HEK293 (cell line): ENCODE results near the gene LIPK.

Source experiments
- CTCF ChIA-PET: fragments of 350-600 bp; formaldehyde crosslinking; extraction: SDS; loops from one replicate; lab custom pipeline; 2021; ENCODE audit warnings: antibody characterized with exemption; lab: Yijun Ruan, JAX
- POLR2A ChIA-PET: fragments of 300-600 bp; formaldehyde crosslinking; extraction: SDS; loops from one replicate; lab custom pipeline; 2020; ENCODE audit warnings: antibody characterized with exemption, inconsistent platforms; lab: Yijun Ruan, JAX
- H3K27ac ChIP-seq: fragments of 200-500 bp; sonication (Bioruptor generic); 2 replicates; pipeline ENCODE4 v1.5.1; 2014; ENCODE audit warnings: low read depth, low read length, control low read depth, inconsistent platforms; ENCODE audit errors: extremely low read depth
- H3K36me3 ChIP-seq, 2 experiments: fragments of 200-500 bp in 1 of 2; sonication (Bioruptor generic) in 1 of 2; 1 replicate in 1 of 2; 2 replicates in 1 of 2; pipeline ENCODE4 v1.5.1; 2014 to 2017; ENCODE audit warnings: inconsistent platforms in 2 of 2, low read length in 2 of 2; ENCODE audit not compliant: control insufficient read depth in 2 of 2, insufficient read depth in 1 of 2
- H3K4me1 ChIP-seq: fragments of 200-500 bp; sonication (Bioruptor generic); 2 replicates; pipeline ENCODE4 v1.5.1; 2014; ENCODE audit warnings: mild to moderate bottlenecking, low read length, inconsistent platforms; ENCODE audit not compliant: control insufficient read depth, insufficient read depth
- H3K4me3 ChIP-seq: 2 replicates; pipeline ENCODE4 v1.5.1; 2011; ENCODE audit warnings: low read depth, mild to moderate bottlenecking, control low read depth, low read length, moderate library complexity
- H3K9me3 ChIP-seq: fragments of 200-500 bp; sonication (Bioruptor generic); 2 replicates; pipeline ENCODE4 v1.5.1; 2014; ENCODE audit warnings: low read depth, low read length, inconsistent platforms; ENCODE audit not compliant: control insufficient read depth, insufficient read depth
- CTCF ChIP-seq: fragments of 450-650 bp; formaldehyde crosslinking; IDR thresholded peaks from 2 replicates; pipeline ENCODE4 v1.5.1; 2016; ENCODE audit warnings: missing biosample characterization, missing genetic modification characterization
- ELK4 ChIP-seq: IDR thresholded peaks from 2 replicates; pipeline ENCODE4 v1.6.1; 2011; ENCODE audit warnings: mild to moderate bottlenecking, low read depth, low read length, borderline replicate concordance
- INSM2 ChIP-seq: fragments of 450-650 bp; formaldehyde crosslinking; IDR thresholded peaks from 2 replicates; pipeline ENCODE4 v1.5.1; 2016; ENCODE audit warnings: missing biosample characterization, missing genetic modification characterization
- KLF1 ChIP-seq: fragments of 450-650 bp; formaldehyde crosslinking; IDR thresholded peaks from 2 replicates; pipeline ENCODE4 v1.5.1; 2016; ENCODE audit warnings: missing biosample characterization, missing genetic modification characterization
- TRIM28 ChIP-seq: IDR thresholded peaks from 2 replicates; pipeline ENCODE4 v1.6.1; 2011; ENCODE audit warnings: low read length, control low read depth, borderline replicate concordance
- ZNF157 ChIP-seq: fragments of 450-650 bp; formaldehyde crosslinking; IDR thresholded peaks from 2 replicates; pipeline ENCODE4 v1.5.1; 2016; ENCODE audit warnings: missing biosample characterization, missing genetic modification characterization
- ZNF16 ChIP-seq: fragments of 450-650 bp; formaldehyde crosslinking; IDR thresholded peaks from 2 replicates; pipeline ENCODE4 v1.5.1; 2016; ENCODE audit warnings: low read depth, missing biosample characterization, missing genetic modification characterization
- ZNF169 ChIP-seq: fragments of 450-650 bp; formaldehyde crosslinking; IDR thresholded peaks from 2 replicates; pipeline ENCODE4 v1.5.1; 2016; ENCODE audit warnings: missing biosample characterization, missing genetic modification characterization
- ZNF2 ChIP-seq: fragments of 450-650 bp; formaldehyde crosslinking; IDR thresholded peaks from 2 replicates; pipeline ENCODE4 v1.5.1; 2016; ENCODE audit warnings: missing biosample characterization, missing genetic modification characterization
- ZNF350 ChIP-seq: fragments of 450-650 bp; formaldehyde crosslinking; IDR thresholded peaks from 2 replicates; pipeline ENCODE4 v1.5.0; 2017; ENCODE audit warnings: missing biosample characterization, mild to moderate bottlenecking, missing genetic modification characterization
- ZNF416 ChIP-seq: fragments of 450-650 bp; formaldehyde crosslinking; IDR thresholded peaks from 2 replicates; pipeline ENCODE4 v1.5.1; 2016; ENCODE audit warnings: missing biosample characterization, missing genetic modification characterization
- ZNF433 ChIP-seq: fragments of 450-650 bp; formaldehyde crosslinking; IDR thresholded peaks from 2 replicates; pipeline ENCODE4 v1.5.1; 2016; ENCODE audit warnings: missing biosample characterization, missing genetic modification characterization, low read depth
- ZNF513 ChIP-seq: fragments of 450-650 bp; IDR thresholded peaks from 2 replicates; pipeline ENCODE4 v1.5.1; 2018; ENCODE audit warnings: missing biosample characterization, missing genetic modification characterization
- ZNF610 ChIP-seq: fragments of 450-650 bp; formaldehyde crosslinking; IDR thresholded peaks from 2 replicates; pipeline ENCODE4 v1.5.1; 2016; ENCODE audit warnings: missing biosample characterization, missing genetic modification characterization, borderline replicate concordance
- ZNF621 ChIP-seq: fragments of 450-650 bp; formaldehyde crosslinking; IDR thresholded peaks from 2 replicates; pipeline ENCODE4 v1.5.1; 2017; ENCODE audit warnings: missing biosample characterization, missing genetic modification characterization
- ZNF704 ChIP-seq: fragments of 450-650 bp; formaldehyde crosslinking; IDR thresholded peaks from 2 replicates; pipeline ENCODE4 v1.5.1; 2016; ENCODE audit warnings: missing biosample characterization, missing genetic modification characterization
- ZNF776 ChIP-seq: fragments of 450-650 bp; formaldehyde crosslinking; IDR thresholded peaks from 2 replicates; pipeline ENCODE4 v1.5.0; 2017; ENCODE audit warnings: missing biosample characterization, missing genetic modification characterization, borderline replicate concordance
- ZNF791 ChIP-seq: fragments of 450-650 bp; formaldehyde crosslinking; IDR thresholded peaks from 2 replicates; pipeline ENCODE4 v1.5.1; 2016; ENCODE audit warnings: missing biosample characterization, missing genetic modification characterization
- ZNF830 ChIP-seq: fragments of 450-650 bp; IDR thresholded peaks from 2 replicates; pipeline ENCODE4 v1.5.0; 2018; ENCODE audit warnings: missing biosample characterization, missing genetic modification characterization, low read depth, mild to moderate bottlenecking, moderate library complexity

LIPK gene

GRCh38 chr10:88762906-88763305, 56.9 kb downstream of the LIPK start:
- Histone ChIP-seq H3K36me3 (no peaks in the 10 kb centered on the region), H3K4me3 (no peak overlapping the region), H3K4me1 (no peaks in the 10 kb centered on the region), H3K27ac (no peak overlapping the region), H3K9me3 (no peaks in the 10 kb centered on the region)
- ChIA-PET POLR2A (no interaction called here), CTCF (no interaction called here)
- TF ChIP-seq ZNF169 (no peak), ZNF621 (no peak), INSM2 (tag by site-specific recombination) (no peak), CTCF (no peak), ZNF16 (tag by site-specific recombination) (no peak), KLF1 (tag by site-specific recombination) (no peak), ZNF776 (no peak), ZNF830 (tag by site-specific recombination) (no peak), ZNF433 (tag by site-specific recombination) (no peak), ZNF157 (no peak), ZNF704 (no peak), ZNF513 (tag by site-specific recombination) (no peak), ELK4 (no peak)

- CTCF ChIA-PET: interaction anchor here (1.5 kb wide), 1 partner anchor 76 kb away, joined by 10 read pairs; no protein-coding TSS in a partner anchor
These were observed 57.4 kb downstream of the LIPK start for GRCh38 chr10:88763441-88763840.

More at GRCh38 chr10:88763441-88763840, 57.4 kb downstream of the LIPK start:
- Histone ChIP-seq H3K4me1 (peaks cover 3% of the 10 kb centered on the region), H3K4me3 (no peak overlapping the region), H3K9me3 (no peaks in the 10 kb centered on the region), H3K27ac (no peak overlapping the region), H3K36me3 (no peaks in the 10 kb centered on the region)
- POLR2A ChIA-PET: no interaction called here
- TF ChIP-seq ZNF2 (tag by site-specific recombination) (no peak), ZNF350 (tag by site-specific recombination) (no peak), ZNF513 (tag by site-specific recombination) (no peak), ZNF610 (no peak), TRIM28 (no peak), ZNF416 (tag by site-specific recombination) (no peak), ZNF791 (tag by site-specific recombination) (no peak)
